SH-SY5Y (cell line): ENCODE data around the gene MATN1.

Experiments
- GATA2 ChIP-seq: IDR thresholded peaks from 2 replicates; pipeline ENCODE4 v1.6.1; 2011; ENCODE audit warnings: mild to moderate bottlenecking, low read depth, low read length
- GATA3 ChIP-seq: IDR thresholded peaks from 2 replicates; pipeline ENCODE4 v1.6.1; 2011; ENCODE audit warnings: low read depth, mild to moderate bottlenecking, low read length, moderate library complexity

GRCh38 chr1:30745834-30746208, 22.4 kb upstream of the MATN1 start:
- TF ChIP-seq GATA2: no peak
- TF ChIP-seq GATA3: no peak
